Stimulated activated memory B cell treated with anti-CD40 and anti-IgM and Interleukin-4, amounts not matched to agents 10 μg/mL and 1 μg/mL and 100 μg/mL, for 72 hours (primary cell): Measurements from ENCODE around the gene KLHL26.

Experiments
- ATAC-seq: fragments of 150-1000 bp; cut with Tn5 transposase; 2 replicates; pipeline ENCODE4 v1.10.0; 2021
- H3K27ac Mint-ChIP-seq: one replicate; pipeline ENCODE4 v1.8.0; 2022; ENCODE audit warnings: mild to moderate bottlenecking, mixed read lengths
- H3K27me3 Mint-ChIP-seq: one replicate; pipeline ENCODE4 v1.8.0; 2022; ENCODE audit warnings: mixed read lengths
- H3K36me3 Mint-ChIP-seq: one replicate; pipeline ENCODE4 v1.8.0; 2022; ENCODE audit warnings: mixed read lengths
- H3K4me1 Mint-ChIP-seq: one replicate; pipeline ENCODE4 v1.8.0; 2022; ENCODE audit warnings: mixed read lengths
- H3K4me3 Mint-ChIP-seq: one replicate; pipeline ENCODE4 v1.8.0; 2022; ENCODE audit warnings: mild to moderate bottlenecking, moderate library complexity, mixed read lengths
- H3K9me3 Mint-ChIP-seq: one replicate; pipeline ENCODE4 v1.8.0; 2022; ENCODE audit warnings: mixed read lengths

KLHL26 gene

DNA sequence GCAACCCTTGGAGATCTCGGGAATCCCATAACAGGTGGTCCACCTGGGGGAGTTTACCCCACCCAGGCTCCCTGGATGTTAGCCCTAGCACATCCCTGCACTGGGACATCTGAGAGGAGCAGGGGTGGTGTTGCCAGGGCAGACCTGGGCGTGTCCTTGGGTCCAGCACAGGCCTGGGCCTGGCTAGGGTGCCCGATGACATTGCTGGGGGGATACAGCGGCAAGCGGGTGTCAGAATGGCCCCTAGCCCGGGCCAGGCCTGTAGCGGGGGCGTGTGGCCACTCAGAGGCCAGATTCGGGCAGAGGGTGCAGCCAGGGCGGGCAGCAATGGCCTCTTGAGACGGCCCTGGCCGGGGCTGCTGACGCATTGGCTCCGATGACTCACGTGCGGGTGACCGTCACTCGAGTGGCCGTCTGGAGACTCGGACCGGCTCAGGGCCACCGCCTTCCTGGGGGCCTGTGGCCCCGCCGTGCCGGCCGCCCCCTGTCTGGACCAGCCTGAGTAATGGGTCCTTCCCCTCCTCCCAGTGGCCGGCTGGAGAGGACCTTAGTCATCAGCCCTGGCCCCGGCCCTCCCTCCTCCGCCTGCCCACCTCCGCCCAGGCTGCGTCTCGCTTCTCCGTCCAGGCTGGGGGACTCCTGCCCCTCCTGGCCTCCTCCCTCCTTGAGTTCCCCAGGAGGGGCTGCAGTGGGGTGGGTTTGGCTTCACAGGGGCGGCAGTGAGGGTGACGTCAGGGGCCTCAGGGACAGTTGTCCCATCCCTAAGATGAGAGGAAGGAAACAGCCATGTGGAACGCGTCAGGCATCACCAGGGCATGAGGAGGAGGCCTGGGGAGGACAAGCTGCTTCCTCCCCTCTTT is 23.5 kb downstream of the KLHL26 start:
- H3K4me3 Mint-ChIP-seq = no peak overlapping the region
- ATAC-seq = no peak
- H3K27ac Mint-ChIP-seq = no peak overlapping the region
- peaks cover 49% of the 10 kb centered on the region for H3K4me1 Mint-ChIP-seq
- peaks cover 9% of the 10 kb centered on the region for H3K36me3 Mint-ChIP-seq
- H3K9me3 Mint-ChIP-seq = no peaks in the 10 kb centered on the region
- H3K27me3 Mint-ChIP-seq = no peaks in the 10 kb centered on the region

GRCh38 chr19:18660939-18661670 is 24.3 kb downstream of the KLHL26 start:
- Mint-ChIP-seq H3K9me3 (no peaks in the 10 kb centered on the region), H3K4me1 (peaks cover 43% of the 10 kb centered on the region), H3K4me3 (no peak overlapping the region), H3K27me3 (no peaks in the 10 kb centered on the region), H3K36me3 (peaks cover 9% of the 10 kb centered on the region), H3K27ac (no peak overlapping the region)
- ATAC-seq = no peak

GRCh38 chr19:18662972-18663732 is 26.3 kb downstream of the KLHL26 start:
- H3K4me3 Mint-ChIP-seq = no peak overlapping the region
- no peaks in the 10 kb centered on the region for H3K9me3 Mint-ChIP-seq
- peaks cover 23% of the 10 kb centered on the region for H3K4me1 Mint-ChIP-seq
- no peak for ATAC-seq
- H3K27ac Mint-ChIP-seq = no peak overlapping the region
- H3K36me3 Mint-ChIP-seq = peaks cover 17% of the 10 kb centered on the region
- no peaks in the 10 kb centered on the region for H3K27me3 Mint-ChIP-seq

- Mint-ChIP-seq H3K4me3 (no peak overlapping the region), H3K36me3 (peaks cover 18% of the 10 kb centered on the region), H3K9me3 (no peaks in the 10 kb centered on the region), H3K27ac (no peak overlapping the region), H3K4me1 (peaks cover 14% of the 10 kb centered on the region), H3K27me3 (no peaks in the 10 kb centered on the region)
- no peak for ATAC-seq
Observed at GRCh38 chr19:18663940-18664530, 27.2 kb downstream of the KLHL26 start.

- no peaks in the 10 kb centered on the region for H3K9me3 Mint-ChIP-seq
- peaks cover 28% of the 10 kb centered on the region for H3K36me3 Mint-ChIP-seq
- no peak overlapping the region for H3K4me3 Mint-ChIP-seq
- no peak overlapping the region for H3K27ac Mint-ChIP-seq
- ATAC-seq = no peak
- no peaks in the 10 kb centered on the region for H3K27me3 Mint-ChIP-seq
- peaks cover 5% of the 10 kb centered on the region for H3K4me1 Mint-ChIP-seq
Observed at GRCh38 chr19:18665771-18666202, 29.0 kb downstream of the KLHL26 start.

DNA sequence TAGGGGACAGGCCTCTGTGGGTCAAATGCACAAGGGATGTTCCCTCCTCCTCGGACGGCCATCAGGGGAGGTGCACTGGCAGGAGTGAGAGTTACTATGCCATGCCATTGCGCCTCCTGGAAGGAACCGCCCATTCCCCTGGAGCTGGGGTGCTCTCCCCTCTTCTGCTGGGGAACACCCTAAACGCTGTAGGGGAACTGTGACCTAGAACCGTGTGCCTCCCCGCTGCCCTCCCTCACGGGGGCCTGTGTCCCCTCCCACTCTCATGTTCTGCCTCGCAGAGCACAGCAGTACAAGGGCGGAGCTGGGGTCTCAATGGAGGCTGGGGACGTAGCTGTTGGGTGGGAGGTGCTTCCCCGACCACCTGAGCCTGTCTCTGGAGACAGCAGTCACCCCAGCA is 29.5 kb downstream of the KLHL26 start:
- Mint-ChIP-seq H3K9me3 (no peaks in the 10 kb centered on the region), H3K27ac (no peak overlapping the region), H3K4me3 (no peak overlapping the region), H3K4me1 (peaks cover 5% of the 10 kb centered on the region), H3K36me3 (peaks cover 27% of the 10 kb centered on the region), H3K27me3 (no peaks in the 10 kb centered on the region)
- peak; percentile 53 for ATAC-seq

DNA sequence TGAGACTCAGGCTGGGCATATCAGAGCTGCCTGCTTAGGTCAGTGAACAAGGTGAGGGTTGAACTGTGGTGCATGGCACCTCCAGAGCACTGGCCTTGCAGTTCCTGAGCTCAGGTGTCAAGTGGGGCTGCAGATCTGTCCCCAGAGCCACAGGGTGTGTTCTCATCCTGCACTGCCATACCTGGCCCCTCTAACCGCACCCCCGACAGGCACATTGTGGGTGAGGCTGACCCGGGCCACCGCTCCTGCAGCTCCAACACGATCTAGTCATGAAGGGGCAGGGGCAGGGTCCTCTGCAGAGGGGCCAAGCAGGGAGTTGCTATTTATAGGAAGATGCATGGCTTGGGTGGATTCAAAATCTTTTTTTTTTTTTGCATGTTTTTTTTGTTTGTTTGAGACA is 30.0 kb downstream of the KLHL26 start:
- Mint-ChIP-seq H3K4me1 (peaks cover 5% of the 10 kb centered on the region), H3K27me3 (no peaks in the 10 kb centered on the region)
- no peak for ATAC-seq

DNA sequence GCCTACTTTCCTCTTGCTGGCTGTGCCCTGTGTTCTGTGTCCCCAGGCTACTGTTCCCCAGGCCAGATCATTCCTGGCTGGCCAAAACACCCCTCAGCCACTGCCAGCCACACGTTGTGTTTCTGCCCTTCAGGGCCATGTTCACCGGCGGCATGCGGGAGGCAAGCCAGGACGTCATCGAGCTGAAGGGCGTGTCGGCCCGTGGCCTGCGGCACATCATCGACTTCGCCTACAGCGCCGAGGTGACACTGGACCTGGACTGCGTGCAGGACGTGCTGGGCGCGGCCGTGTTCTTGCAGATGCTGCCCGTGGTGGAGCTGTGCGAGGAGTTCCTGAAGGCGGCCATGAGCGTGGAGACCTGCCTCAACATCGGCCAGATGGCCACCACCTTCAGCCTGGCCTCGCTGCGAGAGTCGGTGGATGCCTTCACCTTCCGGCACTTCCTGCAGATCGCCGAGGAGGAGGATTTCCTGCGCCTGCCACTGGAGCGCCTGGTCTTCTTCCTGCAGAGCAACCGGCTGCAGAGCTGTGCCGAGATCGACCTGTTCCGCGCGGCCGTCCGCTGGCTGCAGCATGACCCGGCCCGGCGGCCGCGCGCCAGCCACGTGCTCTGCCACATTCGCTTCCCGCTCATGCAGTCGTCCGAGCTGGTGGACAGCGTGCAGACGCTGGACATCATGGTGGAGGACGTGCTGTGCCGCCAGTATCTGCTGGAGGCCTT is 30.9 kb downstream of the KLHL26 start:
- no peak overlapping the region for H3K4me3 Mint-ChIP-seq
- no peak overlapping the region for H3K27ac Mint-ChIP-seq
- peaks cover 5% of the 10 kb centered on the region for H3K4me1 Mint-ChIP-seq
- no peaks in the 10 kb centered on the region for H3K9me3 Mint-ChIP-seq
- H3K27me3 Mint-ChIP-seq = no peaks in the 10 kb centered on the region
- no peak for ATAC-seq
- peaks cover 20% of the 10 kb centered on the region for H3K36me3 Mint-ChIP-seq

More for the DNA sequence above, 30.0 kb downstream of the KLHL26 start:
- H3K4me3 Mint-ChIP-seq = no peak overlapping the region
- H3K27ac Mint-ChIP-seq = no peak overlapping the region
- H3K36me3 Mint-ChIP-seq = peaks cover 22% of the 10 kb centered on the region
- no peaks in the 10 kb centered on the region for H3K9me3 Mint-ChIP-seq

DNA sequence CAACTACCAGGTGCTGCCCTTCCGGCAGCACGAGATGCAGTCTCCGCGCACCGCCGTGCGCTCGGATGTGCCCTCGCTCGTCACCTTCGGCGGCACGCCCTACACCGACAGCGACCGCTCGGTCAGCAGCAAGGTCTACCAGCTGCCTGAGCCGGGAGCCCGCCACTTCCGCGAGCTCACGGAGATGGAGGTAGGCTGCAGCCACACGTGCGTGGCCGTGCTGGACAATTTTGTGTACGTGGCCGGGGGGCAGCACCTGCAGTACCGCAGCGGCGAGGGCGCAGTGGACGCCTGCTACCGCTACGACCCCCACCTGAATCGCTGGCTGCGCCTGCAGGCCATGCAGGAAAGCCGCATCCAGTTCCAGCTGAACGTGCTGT is 31.4 kb downstream of the KLHL26 start:
- Mint-ChIP-seq H3K27me3 (no peaks in the 10 kb centered on the region), H3K27ac (no peak overlapping the region), H3K9me3 (no peaks in the 10 kb centered on the region), H3K4me1 (peaks cover 3% of the 10 kb centered on the region), H3K36me3 (peaks cover 20% of the 10 kb centered on the region), H3K4me3 (no peak overlapping the region)
- ATAC-seq = no peak

DNA sequence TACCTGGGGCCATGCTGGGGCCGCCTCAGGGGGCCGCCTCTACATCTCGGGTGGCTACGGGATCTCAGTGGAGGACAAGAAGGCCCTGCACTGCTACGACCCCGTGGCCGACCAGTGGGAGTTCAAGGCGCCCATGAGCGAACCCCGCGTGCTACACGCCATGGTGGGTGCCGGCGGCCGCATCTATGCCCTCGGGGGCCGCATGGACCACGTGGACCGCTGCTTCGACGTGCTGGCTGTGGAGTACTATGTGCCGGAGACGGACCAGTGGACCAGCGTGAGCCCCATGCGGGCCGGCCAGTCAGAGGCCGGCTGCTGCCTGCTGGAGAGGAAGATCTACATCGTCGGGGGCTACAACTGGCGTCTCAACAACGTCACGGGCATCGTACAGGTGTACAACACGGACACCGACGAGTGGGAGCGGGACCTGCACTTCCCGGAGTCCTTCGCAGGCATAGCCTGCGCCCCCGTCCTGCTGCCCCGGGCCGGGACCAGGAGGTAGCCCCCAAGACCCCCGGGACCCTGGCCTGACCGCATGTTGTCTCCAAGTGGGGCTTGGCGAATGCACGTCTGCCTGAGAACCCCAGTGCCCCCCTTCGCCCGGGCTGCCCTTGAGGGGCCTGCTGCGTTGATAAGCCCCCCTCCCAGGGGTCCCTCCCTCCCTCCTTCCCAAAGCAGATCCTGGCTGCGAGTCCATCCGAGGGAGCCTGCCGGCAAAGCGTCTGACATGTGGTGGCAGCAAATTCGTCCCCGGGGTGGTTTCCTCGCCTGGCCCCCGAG is 32.1 kb downstream of the KLHL26 start:
- Mint-ChIP-seq H3K36me3 (peaks cover 20% of the 10 kb centered on the region), H3K27me3 (no peaks in the 10 kb centered on the region), H3K4me1 (no peaks in the 10 kb centered on the region), H3K4me3 (no peak overlapping the region), H3K27ac (no peak overlapping the region), H3K9me3 (no peaks in the 10 kb centered on the region)
- ATAC-seq = no peak

- Mint-ChIP-seq H3K36me3 (peaks cover 20% of the 10 kb centered on the region), H3K9me3 (no peaks in the 10 kb centered on the region), H3K4me3 (no peak overlapping the region), H3K27ac (no peak overlapping the region), H3K27me3 (no peaks in the 10 kb centered on the region), H3K4me1 (no peaks in the 10 kb centered on the region)
- ATAC-seq = no peak
Observed at GRCh38 chr19:18669524-18669817, 32.6 kb downstream of the KLHL26 start.

DNA sequence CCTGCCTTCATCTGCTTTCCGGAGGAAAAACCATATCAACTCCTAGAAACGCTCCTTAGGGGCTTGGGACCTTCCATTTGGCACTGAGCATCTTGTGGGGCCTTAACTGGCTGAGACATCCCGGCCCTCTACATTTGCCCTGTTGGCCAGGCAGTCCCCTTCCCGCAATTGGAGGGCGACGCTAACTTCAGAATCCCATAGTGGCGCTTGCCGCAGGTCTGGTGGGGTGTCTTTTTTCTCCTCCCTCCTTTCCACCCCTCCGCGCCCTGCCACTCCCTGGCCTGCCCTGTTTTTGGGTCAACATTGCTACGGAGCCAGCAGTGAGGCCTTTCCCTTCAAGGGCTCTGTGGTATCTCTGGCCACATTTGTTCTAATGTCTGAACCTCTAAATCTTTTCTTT is 33.1 kb downstream of the KLHL26 start:
- H3K9me3 Mint-ChIP-seq = no peaks in the 10 kb centered on the region
- no peaks in the 10 kb centered on the region for H3K4me1 Mint-ChIP-seq
- H3K27ac Mint-ChIP-seq = no peak overlapping the region
- H3K36me3 Mint-ChIP-seq = peaks cover 20% of the 10 kb centered on the region
- no peak overlapping the region for H3K4me3 Mint-ChIP-seq
- ATAC-seq = no peak
- no peaks in the 10 kb centered on the region for H3K27me3 Mint-ChIP-seq

DNA sequence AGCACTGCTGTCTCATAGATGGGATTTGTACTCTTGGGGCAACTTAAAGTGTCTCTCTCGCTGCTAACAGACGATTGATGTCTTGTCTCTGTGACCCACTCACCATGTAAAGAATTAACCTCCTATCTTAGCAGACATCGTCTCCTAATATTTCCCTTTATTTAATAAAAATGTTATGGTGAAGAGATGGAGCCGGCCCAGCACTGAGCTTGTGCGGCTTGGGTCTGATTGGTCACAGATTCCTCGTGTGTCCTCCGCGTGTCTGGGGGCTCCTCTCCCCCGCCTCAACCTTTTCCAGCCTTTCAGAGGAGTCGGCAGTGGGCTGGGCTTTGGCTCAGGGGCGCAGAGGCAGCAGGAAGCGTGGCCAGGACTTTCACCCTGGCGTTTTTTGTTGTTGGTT is 33.5 kb downstream of the KLHL26 start:
- Mint-ChIP-seq H3K4me1 (no peaks in the 10 kb centered on the region), H3K9me3 (no peaks in the 10 kb centered on the region), H3K27me3 (no peaks in the 10 kb centered on the region), H3K27ac (no peak overlapping the region), H3K4me3 (no peak overlapping the region), H3K36me3 (peaks cover 20% of the 10 kb centered on the region)
- ATAC-seq = no peak
